HuH-7.5 (cell line): ENCODE data around the gene TBRG4.

ENCODE experiments used
- DNase-seq: peaks from one replicate; pipeline ENCODE4 v3.0.0; 2011; ENCODE audit warnings: low spot score

Gene TBRG4

DNA sequence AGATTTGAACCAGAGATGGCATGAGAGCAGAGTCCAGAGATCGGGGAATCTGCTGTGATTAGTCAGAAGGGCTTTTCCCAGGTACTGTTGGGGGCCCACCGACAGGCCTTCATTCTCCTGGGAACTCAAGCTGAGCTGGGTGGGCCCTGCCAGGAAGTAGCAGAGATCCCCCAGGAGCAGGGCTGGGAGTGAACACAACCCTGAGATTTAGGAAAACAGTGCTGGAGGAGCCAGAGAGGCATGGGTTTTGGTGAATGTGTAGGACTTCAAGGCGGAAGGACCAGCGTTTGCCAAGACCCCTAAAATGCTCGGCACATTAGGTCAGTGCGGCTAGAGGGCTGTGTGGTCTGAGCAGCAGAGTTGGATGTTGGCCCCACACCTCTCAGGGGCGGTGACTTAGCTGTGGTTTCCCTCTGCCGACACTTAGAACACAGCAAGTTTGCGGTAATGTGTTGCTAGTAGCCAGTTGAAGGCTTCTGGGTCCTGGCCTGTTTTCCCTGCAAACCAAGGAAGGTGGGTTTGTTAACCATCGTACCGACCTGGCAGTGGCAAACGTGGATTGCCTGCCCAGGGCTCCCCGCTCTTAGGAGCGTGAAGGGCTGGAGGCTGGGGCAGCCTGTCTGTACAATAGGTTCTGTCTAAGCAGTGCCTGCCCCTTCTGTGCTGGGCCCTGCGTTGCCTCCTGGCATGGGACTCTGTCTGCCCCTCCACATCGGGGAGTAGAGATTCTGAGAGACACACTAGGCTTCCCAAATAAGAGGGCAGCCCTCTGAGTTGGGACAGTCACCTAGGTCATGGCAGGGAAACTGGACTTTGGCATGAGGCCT, 36.8 kb downstream of the TBRG4 start:
- no peak for DNase-seq

DNA sequence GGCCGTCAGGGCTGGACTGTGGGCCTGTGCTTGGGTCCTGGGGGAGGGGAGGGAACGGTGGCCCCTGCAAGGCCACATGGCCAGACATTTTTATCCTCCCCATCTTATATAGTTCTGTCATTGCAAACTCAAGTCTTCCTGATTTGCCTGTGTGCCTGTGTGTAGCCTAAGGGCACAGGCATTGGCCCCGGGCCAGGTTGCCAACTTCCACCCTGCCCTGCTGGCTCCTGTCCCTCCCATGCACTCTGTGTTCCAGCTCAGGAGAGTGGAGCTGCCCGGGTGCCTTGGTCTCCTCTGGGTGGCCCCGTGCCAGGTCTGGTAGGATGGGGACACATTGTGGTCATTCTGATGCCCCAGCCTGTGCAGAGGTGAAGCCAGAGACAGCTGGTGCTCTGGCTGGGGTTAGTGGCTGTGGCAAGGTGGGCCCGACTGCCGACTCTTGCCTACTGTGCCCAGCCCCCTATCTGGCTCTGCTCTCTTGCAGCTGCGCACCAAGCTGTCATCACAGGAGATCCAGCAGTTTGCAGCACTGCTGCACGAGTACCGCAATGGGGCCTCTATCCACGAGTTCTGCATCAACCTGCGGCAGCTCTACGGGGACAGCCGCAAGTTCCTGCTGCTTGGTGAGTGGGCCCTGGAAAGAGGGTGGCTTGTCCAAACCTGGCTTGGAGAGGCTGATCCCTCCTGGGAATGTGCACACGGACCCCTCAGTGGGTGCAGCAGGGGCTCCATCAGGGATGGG, 37.5 kb downstream of the TBRG4 start:
- DNase-seq, result no peak

DNA sequence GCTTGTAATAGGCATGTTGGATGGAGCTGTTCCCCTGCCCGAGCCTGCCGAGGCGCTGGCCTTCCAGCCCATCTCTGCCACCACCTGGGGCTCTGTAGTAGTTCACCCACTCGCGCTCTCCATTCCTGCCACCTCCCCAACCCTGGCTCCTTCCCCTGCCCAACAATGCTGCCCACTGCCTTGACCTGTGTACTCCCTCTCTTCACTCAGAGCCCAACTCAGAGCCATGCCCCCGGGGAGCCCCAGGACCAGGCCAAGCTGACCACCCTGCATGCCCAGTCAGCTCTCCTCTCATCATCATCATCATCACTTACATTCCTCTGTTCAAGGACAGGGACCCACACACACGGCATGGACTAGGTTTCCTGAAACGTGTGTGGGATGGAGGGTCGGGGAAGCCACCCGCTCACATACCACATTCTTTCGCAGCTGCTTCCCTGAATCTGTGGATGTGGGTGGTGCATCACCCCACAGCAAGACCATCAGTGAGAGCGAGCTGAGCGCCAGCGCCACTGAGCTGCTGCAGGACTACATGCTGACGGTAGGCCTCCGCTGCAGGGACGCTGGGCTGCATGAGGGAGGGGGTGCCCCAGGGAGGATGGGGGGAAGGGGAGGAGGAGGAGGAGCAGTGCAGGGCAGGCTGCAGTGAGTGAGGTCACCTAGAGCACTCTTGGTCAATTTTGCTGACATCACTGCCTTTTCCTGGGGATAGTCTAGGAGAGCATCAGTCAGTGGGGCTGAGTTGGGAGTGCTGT, 38.3 kb downstream of the TBRG4 start:
- DNase-seq, result no peak

DNA sequence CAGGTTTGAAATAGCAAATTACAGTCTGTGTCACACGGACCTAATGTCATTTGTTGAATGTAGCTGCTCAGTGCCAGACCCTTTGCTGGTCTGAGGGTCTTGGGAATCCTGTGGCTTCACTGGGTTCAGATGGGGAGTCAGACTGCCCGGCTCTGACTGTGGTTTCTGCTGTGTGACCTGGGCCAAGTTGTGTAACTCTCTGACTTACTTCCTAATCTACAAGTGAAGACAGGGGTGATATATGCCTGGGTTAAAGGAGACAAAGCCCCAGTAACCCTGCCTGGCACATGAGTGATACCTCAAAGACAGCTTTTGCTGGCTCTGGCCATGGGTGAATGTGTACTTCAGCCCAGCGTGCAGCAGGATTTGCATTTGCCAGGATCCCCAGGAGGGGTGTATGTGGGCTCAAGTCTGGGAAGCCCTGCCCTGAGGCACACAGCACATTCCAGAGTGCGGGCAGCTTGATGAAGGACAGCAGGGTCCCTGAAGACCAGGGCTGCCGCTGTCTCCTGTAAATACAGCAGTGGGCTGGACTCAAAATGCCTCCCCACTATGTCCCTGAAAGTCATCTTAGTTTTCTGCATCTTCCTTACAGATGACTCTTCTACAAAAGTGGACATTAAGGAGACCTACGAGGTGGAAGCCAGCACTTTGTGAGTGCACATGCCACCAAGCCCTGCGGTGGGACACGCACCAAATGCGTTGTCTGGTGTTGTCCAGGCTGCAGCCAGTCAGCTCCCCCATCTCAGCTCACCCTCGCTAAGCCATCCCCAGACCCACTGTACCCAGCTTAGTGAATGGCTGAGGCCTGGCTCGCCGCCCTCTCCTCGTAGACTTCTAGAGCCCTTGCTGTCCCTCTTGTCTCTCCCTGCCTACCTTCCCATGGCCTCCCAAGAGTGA, 39.1 kb downstream of the TBRG4 start:
- DNase-seq, result no peak

DNA sequence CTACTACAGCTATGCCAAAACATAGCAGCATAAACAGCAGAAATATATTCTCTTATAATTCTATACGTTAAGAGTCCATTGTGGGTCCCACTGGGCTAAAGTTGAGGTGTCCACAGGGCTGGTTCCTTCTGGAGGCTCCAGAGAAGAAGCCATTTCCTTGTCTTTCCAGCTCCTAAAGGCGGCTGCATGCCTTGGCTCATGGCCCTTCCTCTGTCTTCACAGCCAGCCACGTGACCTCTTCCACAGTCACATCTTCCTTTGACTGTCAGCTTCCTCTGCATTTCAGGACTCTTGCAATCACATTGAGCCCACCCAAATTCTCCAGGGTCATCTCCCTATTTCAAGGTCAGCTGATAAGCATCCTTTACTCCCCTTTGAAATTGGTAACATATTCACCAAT, 40.0 kb downstream of the TBRG4 start:
- no peak for DNase-seq

DNA sequence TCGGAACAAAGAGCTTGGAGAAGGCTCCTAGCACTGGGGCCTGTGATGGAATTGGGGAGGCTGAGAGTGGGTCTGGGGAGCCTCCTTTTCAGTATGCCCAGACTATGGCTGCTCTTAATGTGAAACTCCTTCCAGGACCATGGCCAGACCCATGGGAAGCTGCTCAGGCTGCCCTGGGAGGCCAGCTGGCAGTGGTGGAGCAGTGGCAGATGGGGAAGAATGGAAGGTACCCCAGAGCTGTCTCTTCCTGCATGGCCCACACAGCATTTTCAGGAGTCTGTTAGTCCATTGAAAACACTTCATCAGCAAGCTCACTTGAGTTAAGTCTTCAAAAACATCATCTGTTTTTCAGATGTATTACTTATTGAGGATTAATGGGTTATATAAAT, 41.2 kb downstream of the TBRG4 start:
- no peak for DNase-seq

DNA sequence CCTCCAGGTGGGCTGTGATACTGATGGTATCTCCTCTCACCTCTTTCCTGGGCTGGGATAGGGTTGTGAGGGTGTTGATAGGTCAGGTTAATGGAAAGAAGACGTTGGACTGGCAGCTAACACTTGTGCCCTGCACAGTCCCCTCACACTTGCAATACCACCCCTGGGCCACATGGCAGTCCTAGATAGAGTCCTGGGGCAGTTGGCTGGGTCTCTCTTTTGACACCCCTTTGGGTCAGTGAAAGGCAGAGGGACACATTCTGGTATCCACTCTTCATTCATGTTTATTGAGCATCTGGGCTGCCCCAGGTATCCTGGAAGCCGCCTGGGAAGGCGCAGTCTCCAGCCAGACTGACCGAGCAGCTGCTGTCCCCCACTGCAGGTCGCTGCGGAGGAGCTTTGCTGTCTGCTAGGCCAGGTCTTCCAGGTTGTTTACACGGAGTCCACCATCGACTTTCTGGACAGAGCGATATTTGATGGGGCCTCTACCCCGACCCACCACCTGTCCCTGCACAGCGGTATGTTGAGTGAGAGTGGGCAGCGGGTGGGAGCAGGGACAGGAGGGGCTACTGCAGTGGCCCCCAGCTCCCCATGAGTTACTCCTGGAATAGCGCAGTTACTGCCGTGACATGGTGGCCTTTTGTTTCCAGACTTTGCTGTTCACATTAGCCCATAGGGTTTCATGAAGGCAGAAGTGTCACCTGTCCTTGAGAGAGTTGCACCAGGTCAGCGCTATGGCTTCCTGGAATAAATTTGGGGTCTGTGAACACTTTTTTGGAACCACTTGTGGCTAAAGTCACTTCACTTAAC, 41.8 kb downstream of the TBRG4 start:
- no peak for DNase-seq

DNA sequence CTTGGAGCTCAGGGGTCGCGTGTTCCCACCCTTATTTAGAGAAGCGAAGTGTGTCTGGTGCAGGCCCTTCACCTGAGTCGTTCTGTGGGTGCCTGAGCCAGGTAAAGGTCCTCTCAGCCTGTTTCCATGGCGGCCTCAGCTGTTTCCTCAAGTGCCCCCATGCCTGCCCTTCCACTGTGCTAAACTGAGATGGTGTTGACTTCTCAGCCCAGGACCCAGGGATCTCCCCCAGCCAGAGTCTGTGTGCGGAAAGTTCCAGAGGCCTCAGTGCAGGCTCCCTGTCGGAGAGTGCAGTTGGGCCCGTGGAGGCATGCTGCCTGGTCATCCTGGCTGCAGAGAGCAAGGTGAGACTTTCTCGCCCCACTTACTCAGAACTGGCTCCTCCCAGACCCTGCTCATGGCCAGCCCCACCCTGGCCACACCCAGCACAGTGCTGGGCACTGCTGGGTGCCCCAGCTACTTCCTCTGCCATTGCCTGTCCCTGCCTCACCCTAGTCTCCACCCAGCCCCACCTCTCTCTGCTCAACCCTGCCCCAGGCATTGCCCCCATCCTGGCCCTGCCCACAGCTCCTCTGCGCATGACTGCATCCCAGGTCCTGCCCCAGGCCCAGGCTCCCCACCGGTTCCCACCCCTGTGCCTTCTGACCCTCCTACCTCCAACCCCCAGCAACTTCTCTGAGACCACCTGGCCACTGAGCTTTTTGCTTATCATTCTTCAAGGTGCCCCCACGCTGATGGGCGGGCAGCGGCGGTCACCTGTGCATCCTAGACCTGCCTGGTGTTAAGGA, 43.1 kb downstream of the TBRG4 start:
- no peak for DNase-seq

DNA sequence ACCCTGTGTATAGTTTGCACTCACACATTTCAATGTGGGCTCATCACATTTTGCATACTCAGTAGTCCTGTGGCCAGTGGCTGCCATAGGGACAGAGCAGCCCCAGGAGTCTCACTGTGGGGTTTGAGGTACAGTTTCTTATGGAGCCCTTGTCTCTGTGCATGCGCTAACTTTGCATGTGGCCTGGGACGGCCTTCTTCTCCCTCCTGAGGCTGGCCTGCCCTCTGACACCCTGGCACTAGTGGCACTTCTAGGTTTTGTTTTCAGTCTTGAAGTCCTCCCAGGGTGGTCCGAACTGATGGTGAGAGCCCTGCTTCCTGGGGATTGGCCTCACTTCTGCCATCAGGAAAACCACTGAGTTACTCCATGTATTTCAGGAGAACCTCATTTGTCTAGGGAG, 43.9 kb downstream of the TBRG4 start:
- no peak for DNase-seq

DNA sequence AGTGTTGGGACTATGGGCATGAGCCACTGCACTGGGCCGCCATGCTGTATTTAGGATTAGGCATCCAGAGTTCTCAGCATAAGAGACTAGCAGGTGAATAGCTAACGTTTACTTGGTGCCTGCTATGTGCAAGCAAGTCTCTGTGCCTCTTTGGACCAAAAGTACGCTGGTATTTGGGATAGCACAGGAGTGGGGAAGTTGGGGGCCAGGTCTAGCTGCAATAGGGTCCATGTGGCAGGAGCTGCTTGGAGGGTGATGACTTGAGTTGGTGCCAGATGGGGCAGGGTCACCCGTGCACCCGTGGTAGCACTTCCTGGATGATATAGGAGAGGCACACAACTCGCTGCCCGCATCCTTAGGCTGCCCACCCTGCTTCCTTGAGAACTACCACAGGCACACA, 45.1 kb downstream of the TBRG4 start:
- no peak for DNase-seq

DNA sequence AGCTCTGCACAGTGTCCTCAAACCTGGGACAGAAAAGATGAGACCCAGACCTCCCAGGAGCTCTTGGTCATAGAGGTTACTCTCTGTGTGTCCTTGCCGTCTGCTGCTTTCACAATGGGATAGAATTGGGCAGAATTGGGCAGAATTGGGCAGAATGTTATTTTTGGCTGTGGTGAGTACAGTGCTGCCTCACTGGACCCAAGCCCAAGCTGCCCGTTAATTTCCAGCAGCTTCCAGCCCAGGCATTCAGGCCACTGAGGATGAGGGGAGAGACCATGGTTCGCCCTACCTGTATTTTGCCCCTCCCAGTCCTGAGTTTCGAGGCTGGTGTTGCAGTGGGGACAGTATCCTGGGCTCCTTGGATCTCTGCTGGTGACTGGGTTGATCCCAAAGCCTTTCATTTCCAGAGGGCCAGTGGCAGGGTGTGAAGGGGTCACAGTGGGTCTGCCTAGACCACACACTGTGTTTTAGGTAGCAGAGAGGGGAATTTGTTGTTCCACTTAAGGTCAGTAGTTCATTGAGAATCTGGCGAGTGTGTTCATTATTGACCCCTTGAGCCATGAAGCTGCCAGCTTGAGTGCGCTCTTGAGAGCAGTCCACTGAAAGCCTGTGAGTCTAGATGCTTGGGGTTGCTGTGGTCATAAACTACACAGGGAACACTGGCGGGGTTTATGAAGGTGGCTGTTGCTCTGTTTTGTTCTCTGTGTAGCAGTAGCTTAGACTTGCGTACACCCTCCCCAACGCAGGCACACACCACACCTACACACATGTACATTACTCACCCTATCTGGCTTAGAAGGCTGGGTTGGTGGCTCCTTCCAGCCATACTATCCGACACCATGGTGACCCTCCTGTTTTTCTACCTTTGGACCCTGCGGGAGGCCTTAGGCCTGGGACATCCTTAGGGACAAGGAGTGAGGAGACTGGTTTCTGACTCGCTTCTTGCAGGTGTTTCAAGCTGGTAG, 46.2 kb downstream of the TBRG4 start:
- no peak for DNase-seq

DNA sequence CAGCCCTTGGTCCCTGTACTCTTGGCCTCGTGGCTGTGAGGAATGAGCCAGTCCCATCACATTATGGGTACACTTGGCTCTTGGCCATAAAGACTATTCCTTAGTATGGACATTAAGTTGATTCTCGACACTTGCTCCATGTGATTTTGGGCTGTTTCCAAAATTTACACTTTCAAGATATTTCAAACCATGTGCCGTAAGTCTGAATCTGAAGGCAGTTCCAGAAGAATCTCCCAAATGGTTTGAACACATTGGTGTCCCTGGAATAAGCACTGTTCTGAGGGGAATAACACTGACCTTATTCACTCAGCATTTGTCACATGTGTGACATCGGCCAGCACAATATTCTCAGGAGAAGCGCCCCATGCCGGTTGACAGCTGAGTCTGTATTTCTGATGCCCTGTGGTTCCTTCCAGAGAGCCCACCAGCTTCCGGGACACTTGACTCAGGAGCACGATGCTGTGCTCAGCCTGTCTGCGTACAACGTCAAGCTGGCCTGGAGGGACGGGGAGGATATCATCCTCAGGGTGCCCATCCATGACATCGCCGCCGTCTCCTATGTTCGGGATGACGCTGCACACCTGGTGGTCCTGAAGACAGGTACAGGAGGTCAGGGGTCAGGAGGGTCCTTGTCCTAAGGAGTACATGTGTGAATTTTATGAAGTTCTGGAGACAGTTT, 47.3 kb downstream of the TBRG4 start:
- DNase-seq, result no peak

DNA sequence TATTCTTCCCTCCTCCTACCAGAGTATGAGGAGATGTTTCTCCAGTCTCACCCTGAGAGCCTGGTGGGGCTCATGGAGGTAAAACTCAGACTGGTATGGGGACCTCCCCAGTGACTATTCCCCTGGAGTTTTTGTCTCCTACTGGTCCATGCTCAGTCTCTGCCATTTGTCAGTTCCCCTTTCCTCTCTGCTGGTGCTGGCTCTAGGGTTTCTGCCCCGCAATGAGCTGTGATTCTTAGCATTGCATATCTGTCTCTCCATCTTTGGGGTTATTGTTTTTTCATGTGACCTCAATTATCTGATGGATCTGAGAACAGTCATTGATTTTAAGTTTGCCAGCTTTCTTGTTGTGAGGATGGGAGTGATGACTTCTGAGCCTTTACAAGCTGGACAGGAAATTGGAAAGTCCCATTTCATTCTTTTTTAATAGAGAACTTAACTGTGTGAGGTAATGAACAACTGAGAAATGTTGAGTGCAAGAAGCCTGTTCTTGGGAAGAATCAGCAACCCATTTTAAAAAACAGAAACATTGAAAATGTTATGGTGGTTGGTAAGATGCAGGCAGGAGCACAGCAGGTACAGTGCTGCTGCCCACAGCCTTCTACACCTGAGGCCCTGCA, 49.6 kb downstream of the TBRG4 start:
- no peak for DNase-seq

DNA sequence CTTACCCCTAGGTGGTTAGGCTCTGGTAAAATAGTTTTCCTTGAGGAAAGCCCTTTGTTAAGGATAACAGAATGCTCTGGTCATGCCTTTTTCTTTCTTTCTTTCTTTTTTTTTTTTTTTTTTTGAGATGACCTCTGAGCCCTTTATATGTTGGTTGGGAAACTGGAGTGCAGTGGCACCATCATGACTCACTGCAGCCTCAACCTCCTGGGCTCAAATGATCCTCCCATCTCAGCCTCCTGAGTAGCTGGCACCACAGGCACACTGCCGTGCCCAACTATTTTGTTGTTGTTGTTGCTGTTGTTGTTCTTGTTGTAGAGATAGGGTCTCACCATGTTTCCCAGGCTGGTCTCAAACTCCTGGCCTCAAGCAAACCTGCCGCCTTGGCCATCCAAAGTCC, 50.1 kb downstream of the TBRG4 start:
- no peak for DNase-seq

DNA sequence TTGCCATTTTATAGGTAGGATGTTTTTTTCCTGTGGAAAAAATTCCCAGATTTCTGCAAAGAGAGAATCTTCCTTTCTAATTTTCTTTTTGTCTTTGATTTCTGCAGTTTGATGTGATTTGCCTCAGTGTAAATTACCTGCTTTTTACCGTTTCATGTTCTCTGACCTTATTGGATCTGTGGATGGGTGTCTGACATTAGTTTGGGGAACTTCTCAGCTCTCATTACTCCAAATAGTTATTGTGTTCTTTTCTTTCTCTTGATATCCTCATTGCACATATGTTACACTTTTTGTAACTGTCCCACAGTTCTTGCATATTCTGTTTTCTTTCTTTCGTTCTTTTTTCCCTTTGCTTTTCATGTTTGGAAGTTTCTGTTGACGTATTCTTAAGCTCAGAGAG, 51.2 kb downstream of the TBRG4 start:
- DNase-seq, result no peak

DNA sequence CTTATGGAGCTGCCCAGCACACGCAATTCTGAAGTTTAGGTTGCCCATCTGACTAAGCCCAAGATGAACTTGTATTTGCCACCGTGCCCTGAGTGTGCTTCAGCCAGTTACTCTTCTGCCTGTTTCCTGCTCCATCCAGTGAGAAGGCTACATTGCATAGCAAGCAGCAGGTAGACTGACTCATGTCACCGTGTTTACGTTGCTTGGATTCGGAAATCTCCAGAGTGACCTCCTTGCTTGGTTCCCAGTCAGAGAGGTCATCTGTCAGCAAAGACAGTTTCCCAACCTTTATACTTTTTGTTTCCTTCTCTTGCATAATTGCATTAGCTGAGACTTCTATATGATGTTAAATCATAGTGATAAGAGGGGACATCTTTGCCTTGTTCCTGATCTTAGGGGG, 53.6 kb downstream of the TBRG4 start:
- no peak for DNase-seq

DNA sequence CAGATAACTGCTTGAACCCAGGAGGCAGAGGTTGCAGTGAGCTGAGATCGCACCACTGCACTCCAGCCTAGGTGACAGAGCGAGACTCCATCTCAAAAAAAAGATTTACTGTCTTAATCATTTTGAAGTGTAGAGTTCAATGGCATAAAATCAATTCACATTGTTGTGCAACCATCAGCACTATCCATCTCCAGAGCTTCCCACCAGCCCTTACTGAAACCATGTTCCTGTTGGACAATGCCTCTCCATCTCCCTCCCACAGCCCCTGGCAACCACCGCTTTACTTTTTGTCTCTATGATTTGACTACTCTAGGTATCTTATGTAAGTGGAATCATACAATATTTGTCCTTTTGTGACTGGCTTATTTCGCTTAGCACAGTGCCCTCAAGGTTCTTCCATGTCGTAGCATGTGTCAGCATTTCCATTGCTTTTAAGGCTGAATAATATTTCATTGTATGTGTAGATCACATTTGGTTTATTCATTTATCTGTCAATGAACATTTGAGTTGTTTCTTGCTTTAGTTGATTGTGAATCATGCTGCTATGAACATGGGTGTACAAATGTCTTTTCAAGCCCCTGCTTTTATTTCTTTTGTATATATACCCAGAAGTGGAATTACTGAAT, 55.8 kb downstream of the TBRG4 start:
- DNase-seq, result no peak

DNA sequence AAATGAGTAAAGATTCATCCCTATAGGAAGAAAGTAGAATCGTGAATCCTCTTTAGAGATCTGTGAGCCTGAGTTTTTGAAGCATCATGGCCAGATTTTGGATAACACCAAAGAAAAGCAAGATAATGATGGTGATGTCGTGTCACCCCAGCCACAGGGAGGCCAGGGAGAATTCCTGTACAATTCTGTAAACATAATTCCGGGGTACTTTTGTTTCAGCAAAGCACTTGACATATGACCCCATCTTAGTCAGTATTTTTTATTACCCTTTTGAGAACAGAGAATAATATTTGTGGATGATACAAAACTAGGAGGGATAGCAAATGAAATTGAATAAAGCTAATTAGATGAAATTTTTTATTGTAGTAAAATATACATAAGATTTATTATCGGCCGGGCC, 56.5 kb downstream of the TBRG4 start:
- no peak for DNase-seq
